Tibial nerve (tissue), 3 donors: ENCODE results near the gene MICU1.

Experiments used
- CTCF ChIP-seq, 5 experiments: fragments of 200-600 bp in 3 of 5; fragments of 450-650 bp in 2 of 5; sonication (generic) in 3 of 5; IDR thresholded peaks; one replicate each; pipeline ENCODE4 v1.5.1; 2016 to 2019; ENCODE audit warnings: antibody characterized with exemption in 5 of 5, mild to moderate bottlenecking in 3 of 5, moderate library complexity in 2 of 5
- POLR2A ChIP-seq, 2 donors: fragments of 450-650 bp; IDR thresholded peaks; one replicate each; pipeline ENCODE4 v1.6.1; 2017; ENCODE audit warnings: antibody characterized with exemption in 2 of 2, mild to moderate bottlenecking in 2 of 2, moderate library complexity in 2 of 2

- TF ChIP-seq CTCF (IDR thresholded peaks at IDR 0.05): no peak
- TF ChIP-seq POLR2A (IDR thresholded peaks at IDR 0.05): no peak
These were observed 246.1 kb downstream of the MICU1 start for GRCh38 chr10:72379776-72380175.
